Measurements from ENCODE around the gene MYO7A. TPM values are rescaled to one million over a fixed set of nuclear protein-coding genes. Genes with fewer than 3 reads are reported as not detected.

Gene MYO7A
- total RNA-seq, 3 donors from 2014 or later: 2.3 to 9.9 (median 6.7) TPM

DNA sequence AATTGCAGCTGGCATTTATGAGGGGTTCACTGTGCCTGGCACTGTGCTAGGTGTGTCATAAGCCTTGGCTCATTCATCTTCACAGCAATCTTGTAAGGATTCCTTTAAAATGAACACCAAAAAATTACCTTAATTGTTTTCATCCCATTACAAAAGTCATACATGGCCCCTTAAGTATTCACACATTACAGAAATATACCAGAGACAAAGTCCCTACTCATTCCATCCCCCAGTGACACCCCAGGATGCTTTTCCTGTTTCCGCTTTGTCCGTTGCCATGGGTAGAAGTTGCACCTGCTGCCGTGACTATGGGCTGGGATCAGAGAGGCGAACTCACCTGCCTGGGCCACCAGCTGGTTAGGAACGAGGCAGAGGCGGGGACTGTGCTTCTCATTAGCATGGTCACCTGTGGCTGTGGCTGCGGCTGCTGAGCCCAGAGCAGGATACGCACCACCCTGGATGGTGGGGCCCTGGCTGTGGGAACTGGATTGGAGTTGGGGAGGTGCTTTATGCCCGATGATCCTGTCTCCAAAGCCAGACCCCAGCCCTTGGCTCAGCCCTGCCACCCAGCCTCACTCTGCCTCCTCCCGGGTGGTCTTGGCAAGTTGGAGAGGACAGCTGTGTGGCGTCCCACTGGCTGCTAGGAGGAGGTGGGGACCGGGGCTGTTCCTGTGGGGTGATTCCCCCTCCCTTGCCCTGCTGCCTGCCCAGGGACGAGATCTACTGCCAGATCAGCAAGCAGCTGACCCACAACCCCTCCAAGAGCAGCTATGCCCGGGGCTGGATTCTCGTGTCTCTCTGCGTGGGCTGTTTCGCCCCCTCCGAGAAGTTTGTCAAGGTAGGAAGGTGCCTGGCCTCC lies 60.8 kb downstream of the MYO7A start:
- H3K4me1 ChIP-seq (ENCODE audit: low read depth): peaks cover 25% of the 10 kb centered on the region
- ATAC-seq (peak; percentile 74), DNase-seq (peak; percentile 25 to 77 (median 63))
- H3K4me3 ChIP-seq: no peak overlapping the region
- H3K36me3 ChIP-seq (ENCODE audit: low read depth): no peaks in the 10 kb centered on the region
- TF ChIP-seq, protein P1, sequence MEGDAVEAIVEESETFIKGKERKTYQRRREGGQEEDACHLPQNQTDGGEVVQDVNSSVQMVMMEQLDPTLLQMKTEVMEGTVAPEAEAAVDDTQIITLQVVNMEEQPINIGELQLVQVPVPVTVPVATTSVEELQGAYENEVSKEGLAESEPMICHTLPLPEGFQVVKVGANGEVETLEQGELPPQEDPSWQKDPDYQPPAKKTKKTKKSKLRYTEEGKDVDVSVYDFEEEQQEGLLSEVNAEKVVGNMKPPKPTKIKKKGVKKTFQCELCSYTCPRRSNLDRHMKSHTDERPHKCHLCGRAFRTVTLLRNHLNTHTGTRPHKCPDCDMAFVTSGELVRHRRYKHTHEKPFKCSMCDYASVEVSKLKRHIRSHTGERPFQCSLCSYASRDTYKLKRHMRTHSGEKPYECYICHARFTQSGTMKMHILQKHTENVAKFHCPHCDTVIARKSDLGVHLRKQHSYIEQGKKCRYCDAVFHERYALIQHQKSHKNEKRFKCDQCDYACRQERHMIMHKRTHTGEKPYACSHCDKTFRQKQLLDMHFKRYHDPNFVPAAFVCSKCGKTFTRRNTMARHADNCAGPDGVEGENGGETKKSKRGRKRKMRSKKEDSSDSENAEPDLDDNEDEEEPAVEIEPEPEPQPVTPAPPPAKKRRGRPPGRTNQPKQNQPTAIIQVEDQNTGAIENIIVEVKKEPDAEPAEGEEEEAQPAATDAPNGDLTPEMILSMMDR (IDR thresholded peaks at IDR 0.05): no peak
- intact Hi-C loops (cut with DNase I, micrococcal nuclease): loop anchor here in 1 of 2 donors (5.0 to 10.0 kb wide), 2 partner anchors 62 to 144 kb away; partner anchors contain the start of gene MYO7A
- no peaks in the 10 kb centered on the region for H3K9me3 ChIP-seq

DNA sequence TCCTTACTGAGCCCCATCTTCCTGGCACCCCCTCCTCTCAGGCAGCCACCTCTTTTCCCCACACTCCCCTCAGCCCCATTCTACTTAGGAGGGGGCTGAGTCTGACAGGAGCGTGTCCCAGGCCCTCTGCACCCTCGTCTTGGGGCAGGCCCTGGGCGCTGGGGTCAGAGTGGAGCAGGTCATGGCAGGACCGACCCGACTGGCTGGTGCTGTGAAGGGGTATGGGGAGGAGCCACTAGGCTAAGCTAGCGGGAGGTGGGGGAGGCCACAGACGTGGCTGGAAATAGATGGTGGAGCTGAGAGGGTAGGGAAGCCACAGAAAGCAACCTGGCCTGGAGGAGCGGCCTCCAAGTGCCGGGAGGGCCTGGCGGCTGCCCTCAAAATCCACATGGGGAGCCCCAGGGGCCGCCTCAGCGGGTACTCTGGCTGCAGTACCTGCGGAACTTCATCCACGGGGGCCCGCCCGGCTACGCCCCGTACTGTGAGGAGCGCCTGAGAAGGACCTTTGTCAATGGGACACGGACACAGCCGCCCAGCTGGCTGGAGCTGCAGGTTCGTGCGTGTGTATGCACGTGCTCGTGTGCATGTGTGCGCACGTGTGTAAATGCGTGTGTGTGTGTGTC lies 61.7 kb downstream of the MYO7A start:
- no peaks in the 10 kb centered on the region for H3K9me3 ChIP-seq
- intact Hi-C loops (cut with DNase I, micrococcal nuclease): loop anchor here (5.0 to 10.0 kb wide), 3 partner anchors 62 to 355 kb away; partner anchors contain the start of gene MYO7A (in 1 of the 2)
- H3K4me1 ChIP-seq (ENCODE audit: low read depth): peaks cover 25% of the 10 kb centered on the region
- no peak for ATAC-seq
- peak in 2 of 3 donors; percentile 31 to 41 for DNase-seq
- no peaks in the 10 kb centered on the region for H3K36me3 ChIP-seq (ENCODE audit: low read depth)
- no peak overlapping the region for H3K4me3 ChIP-seq
- TF ChIP-seq, protein P1 (IDR thresholded peaks at IDR 0.05): no peak

DNA sequence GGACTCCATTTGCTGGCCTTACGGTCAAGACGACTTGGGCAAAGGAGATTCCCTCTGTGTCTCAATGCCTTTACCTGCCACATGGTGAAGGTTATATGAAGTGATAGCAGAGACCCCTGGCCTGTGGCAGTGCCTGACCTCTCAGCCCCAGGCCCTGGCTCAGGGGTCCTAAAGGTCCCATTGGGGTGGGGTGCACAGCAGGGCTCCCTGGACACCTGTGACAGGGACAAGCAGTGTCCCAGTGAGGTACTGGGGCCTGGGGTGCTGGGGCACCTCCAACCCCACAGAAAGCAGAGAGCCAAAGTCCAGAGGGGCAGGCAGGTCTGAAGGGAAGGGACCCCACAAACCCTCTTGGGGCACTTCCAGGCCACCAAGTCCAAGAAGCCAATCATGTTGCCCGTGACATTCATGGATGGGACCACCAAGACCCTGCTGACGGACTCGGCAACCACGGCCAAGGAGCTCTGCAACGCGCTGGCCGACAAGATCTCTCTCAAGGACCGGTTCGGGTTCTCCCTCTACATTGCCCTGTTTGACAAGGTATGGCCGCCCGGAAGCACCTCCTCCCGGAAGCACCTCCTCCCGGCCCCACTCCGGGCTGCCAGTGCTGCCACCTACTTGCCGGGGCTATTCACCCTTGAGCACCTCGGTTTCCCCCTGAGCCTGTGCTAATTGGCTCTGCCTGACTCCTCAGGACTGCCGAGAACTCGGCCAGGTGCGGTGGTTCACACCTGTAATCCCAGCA lies 62.5 kb downstream of the MYO7A start:
- ATAC-seq (no peak), DNase-seq (peak in 1 of 3 donors; percentile 41)
- H3K36me3 ChIP-seq (ENCODE audit: low read depth): no peaks in the 10 kb centered on the region
- intact Hi-C loops (cut with DNase I, micrococcal nuclease): loop anchor here in 1 of 2 donors (10.0 kb wide), 1 partner anchor 354 kb away; no protein-coding TSS in a partner anchor
- no peaks in the 10 kb centered on the region for H3K9me3 ChIP-seq
- H3K4me1 ChIP-seq (ENCODE audit: low read depth): peaks cover 25% of the 10 kb centered on the region
- TF ChIP-seq, protein P1 (IDR thresholded peaks at IDR 0.05): no peak
- no peak overlapping the region for H3K4me3 ChIP-seq

DNA sequence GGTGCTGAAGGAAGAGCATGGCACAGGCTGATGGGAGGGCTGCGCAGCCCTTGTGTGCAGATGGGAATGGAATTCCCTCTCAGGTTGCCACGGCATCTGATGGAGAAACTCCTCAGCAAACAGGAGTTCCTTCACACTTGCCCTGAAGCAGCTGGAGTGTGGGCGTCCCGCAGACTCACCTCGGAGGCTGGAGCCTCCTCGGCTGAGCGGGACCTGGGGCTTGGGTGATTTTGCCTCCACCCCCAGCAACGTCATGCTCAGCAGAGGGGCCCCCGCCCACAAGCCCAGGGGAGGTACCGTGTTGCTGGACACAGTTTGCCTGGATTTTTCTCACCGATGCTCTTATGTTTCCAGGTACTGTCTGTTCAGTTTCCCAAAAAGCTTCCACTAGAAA lies 63.4 kb downstream of the MYO7A start:
- no peaks in the 10 kb centered on the region for H3K36me3 ChIP-seq (ENCODE audit: low read depth)
- H3K4me1 ChIP-seq (ENCODE audit: low read depth): peaks cover 25% of the 10 kb centered on the region
- TF ChIP-seq, protein P1 (IDR thresholded peaks at IDR 0.05): no peak
- intact Hi-C loops (cut with DNase I, micrococcal nuclease): loop anchor here in 1 of 2 donors (10.0 kb wide), 1 partner anchor 353 kb away; no protein-coding TSS in a partner anchor
- H3K4me3 ChIP-seq: no peak overlapping the region
- no peaks in the 10 kb centered on the region for H3K9me3 ChIP-seq
- no peak for ATAC-seq
- DNase-seq: peak in 1 of 3 donors; percentile 43

DNA sequence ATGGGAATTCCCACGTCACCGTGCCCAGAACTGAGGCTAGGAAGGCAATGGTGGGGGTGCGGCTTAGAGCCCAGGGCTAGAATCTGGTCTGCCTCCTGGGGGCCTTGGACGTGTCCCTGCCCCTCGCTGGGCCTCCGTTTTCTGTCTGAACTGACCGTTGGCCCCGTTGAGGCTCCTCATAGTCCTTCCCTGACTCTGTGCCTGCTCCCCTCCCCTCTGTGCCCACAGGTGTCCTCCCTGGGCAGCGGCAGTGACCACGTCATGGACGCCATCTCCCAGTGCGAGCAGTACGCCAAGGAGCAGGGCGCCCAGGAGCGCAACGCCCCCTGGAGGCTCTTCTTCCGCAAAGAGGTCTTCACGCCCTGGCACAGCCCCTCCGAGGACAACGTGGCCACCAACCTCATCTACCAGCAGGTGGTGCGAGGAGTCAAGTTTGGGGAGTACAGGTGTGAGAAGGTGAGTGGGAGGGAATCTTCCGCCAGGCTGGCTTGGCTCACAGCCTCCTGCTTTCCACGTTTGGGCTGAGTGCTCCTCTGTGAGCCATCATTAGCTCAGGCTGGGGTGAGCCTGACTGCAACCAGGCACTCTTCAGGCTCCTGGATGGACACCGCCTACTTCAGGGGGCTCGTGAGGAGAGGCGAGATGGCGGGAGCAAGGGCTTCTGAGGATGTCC lies 63.9 kb downstream of the MYO7A start:
- intact Hi-C loops (cut with DNase I, micrococcal nuclease): loop anchor here in 1 of 2 donors (10.0 kb wide), 1 partner anchor 353 kb away; no protein-coding TSS in a partner anchor
- DNase-seq (peak; percentile 83 to 90 (median 87)), ATAC-seq (peak; percentile 75)
- H3K4me3 ChIP-seq: no peak overlapping the region
- no peaks in the 10 kb centered on the region for H3K9me3 ChIP-seq
- H3K36me3 ChIP-seq (ENCODE audit: low read depth): no peaks in the 10 kb centered on the region
- TF ChIP-seq, protein P1 (IDR thresholded peaks at IDR 0.05): peak; percentile 46
- H3K4me1 ChIP-seq (ENCODE audit: low read depth): peaks cover 25% of the 10 kb centered on the region
